GM23248 (cell line): ENCODE measurements around the gene NOC2L.

Experiments
- EZH2 ChIP-seq: fragments of 200-600 bp; sonication (generic); IDR thresholded peaks from 2 replicates; pipeline ENCODE4 v1.6.1; 2018; ENCODE audit warnings: antibody characterized with exemption, mild to moderate bottlenecking; ENCODE audit not compliant: insufficient read depth, poor library complexity, severe bottlenecking
- EZH2phosphoT487 ChIP-seq: fragments of 200-600 bp; sonication (generic); IDR thresholded peaks from 2 replicates; pipeline ENCODE4 v1.6.1; 2018; ENCODE audit warnings: antibody characterized with exemption, moderate library complexity, mild to moderate bottlenecking, low read depth; ENCODE audit not compliant: insufficient read depth

GRCh38 chr1:959731-960362, 791 bp upstream of the NOC2L start:
- no peak for TF ChIP-seq EZH2
- no peak for TF ChIP-seq EZH2phosphoT487
